Measurements from ENCODE around the gene PLCB1.

GRCh38 chr20:8395956-8396355, 263.9 kb downstream of the PLCB1 start:
- TF ChIP-seq POLR2A (IDR thresholded peaks at IDR 0.05; ENCODE audit: low read depth, low read length) (no peak), EZH2 (IDR thresholded peaks at IDR 0.05; ENCODE audit: borderline replicate concordance, low read depth, low read length, severe bottlenecking) (no peak), POLR2AphosphoS5 (IDR thresholded peaks at IDR 0.05; ENCODE audit: insufficient read depth, low read depth, low read length) (no peak), MYC (IDR thresholded peaks at IDR 0.05; ENCODE audit: low read depth, low read length) (no peak), GATA2 (IDR thresholded peaks at IDR 0.05; ENCODE audit: insufficient read depth, insufficient read length, low read depth, low read length) (no peak), JUN (IDR thresholded peaks at IDR 0.05; ENCODE audit: borderline replicate concordance, insufficient read depth, insufficient read length, low read depth) (no peak), MAX (IDR thresholded peaks at IDR 0.05; ENCODE audit: insufficient read depth, insufficient read length) (no peak)
- TF ChIP-seq, protein P1, sequence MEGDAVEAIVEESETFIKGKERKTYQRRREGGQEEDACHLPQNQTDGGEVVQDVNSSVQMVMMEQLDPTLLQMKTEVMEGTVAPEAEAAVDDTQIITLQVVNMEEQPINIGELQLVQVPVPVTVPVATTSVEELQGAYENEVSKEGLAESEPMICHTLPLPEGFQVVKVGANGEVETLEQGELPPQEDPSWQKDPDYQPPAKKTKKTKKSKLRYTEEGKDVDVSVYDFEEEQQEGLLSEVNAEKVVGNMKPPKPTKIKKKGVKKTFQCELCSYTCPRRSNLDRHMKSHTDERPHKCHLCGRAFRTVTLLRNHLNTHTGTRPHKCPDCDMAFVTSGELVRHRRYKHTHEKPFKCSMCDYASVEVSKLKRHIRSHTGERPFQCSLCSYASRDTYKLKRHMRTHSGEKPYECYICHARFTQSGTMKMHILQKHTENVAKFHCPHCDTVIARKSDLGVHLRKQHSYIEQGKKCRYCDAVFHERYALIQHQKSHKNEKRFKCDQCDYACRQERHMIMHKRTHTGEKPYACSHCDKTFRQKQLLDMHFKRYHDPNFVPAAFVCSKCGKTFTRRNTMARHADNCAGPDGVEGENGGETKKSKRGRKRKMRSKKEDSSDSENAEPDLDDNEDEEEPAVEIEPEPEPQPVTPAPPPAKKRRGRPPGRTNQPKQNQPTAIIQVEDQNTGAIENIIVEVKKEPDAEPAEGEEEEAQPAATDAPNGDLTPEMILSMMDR (IDR thresholded peaks at IDR 0.05; ENCODE audit: extremely low read depth in 1 of 2, insufficient read depth in 1 of 2, low read depth in 1 of 2, low read length in 2 of 2) = no peak
